ENCODE measurements around the gene KCNK7.
A peak's percentile ranks its signal among the peaks of the same experiment; 100 is the strongest.

KCNK7 gene

DNA sequence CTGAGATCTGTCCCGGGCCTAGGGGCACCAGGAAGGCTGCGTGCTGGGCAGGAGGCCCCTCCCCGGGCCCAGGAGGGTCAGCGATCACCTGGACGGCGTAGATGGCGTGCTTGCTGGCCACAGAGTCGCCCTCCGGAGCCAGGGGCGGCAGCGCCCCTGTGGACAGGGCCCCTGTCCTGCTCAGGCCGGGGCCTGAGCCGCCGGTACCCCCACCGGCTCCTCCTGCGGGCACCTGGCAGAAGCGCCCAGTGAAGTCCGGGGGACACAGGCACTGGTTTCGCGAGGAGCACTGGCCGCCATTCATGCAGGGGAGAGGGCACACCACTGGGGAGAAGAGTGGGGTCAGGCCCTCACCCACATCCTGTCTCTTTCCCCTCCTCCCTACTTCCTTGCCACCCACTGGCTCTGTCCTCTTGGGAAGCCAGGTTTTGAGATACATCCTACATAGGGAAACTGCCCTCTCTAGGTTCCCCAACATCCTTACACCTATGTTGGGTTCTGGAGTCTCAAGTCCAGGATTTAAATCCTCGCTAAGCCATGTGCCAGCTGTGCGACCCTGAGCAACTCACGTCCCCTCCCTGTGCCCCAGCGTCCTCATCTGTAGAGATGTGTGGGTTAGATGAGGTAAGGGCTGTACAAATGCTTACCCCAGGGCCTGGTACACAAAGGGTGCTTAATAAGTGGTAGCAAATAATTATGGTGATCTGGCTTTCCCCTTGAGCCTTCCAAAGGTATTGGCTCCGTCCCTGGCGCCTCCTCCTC lies 41.4 kb downstream of the KCNK7 start:
- no peak for DNase-seq

DNA sequence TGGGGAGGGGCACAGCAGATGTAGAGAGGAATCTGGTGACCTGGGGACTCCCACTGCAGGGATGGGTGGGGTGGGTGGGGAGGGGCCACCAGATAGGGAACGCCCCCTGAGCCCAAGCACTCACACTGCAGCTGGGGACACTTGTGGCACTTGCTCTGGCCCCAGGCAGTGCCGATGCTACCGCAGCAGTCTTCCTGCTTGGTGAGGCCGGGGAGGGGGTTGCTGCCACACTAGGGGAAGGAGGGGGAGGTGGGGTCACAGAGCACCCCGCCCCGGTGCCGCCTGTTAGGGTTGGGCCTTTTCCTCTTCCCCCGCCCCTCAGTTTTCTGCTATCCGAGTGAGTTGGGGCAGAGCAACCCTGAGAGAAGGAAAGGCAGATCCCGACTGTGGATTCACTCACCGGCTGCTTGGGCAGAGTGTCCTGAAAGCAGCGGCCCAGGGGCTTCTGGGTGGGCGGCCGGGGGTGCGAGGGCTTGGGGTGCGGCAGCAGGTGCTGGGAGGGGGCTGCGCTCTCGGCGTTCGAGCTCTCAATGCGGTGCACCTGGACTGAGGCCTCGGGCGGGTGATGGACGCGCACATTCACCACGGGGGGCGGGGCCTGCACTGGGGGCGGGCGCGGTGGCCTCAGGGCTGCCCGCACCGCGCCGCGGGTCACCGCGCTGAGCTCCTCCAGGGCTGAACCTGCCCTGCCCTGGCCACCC lies 42.1 kb downstream of the KCNK7 start:
- no peak for DNase-seq

DNA sequence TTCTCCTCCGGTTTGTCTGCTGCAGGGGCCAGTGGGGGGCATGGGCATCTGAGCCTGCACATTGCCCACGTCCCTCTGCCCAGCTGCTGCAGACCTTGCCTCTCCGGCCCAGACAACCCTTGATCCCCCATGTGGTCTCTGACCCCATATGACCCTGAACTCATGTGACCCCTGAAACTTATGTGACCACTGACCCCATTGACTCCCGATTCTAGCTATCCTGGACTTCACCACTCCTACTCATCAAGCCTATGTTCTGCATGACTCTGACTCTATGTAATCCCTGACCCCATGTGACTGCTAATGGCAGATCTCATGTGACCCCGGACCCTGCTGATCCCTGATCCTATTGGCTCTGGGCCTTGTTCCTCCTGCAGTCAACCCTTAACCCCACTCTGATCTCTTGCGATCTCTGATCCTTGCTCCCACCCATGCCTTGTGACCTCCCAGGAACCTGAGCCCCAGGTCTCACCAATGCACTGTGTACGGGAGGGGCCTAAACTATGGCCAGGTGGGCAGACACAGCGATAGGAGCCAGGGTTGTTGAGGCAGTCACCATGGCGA lies 43.1 kb downstream of the KCNK7 start:
- no peak for DNase-seq

DNA sequence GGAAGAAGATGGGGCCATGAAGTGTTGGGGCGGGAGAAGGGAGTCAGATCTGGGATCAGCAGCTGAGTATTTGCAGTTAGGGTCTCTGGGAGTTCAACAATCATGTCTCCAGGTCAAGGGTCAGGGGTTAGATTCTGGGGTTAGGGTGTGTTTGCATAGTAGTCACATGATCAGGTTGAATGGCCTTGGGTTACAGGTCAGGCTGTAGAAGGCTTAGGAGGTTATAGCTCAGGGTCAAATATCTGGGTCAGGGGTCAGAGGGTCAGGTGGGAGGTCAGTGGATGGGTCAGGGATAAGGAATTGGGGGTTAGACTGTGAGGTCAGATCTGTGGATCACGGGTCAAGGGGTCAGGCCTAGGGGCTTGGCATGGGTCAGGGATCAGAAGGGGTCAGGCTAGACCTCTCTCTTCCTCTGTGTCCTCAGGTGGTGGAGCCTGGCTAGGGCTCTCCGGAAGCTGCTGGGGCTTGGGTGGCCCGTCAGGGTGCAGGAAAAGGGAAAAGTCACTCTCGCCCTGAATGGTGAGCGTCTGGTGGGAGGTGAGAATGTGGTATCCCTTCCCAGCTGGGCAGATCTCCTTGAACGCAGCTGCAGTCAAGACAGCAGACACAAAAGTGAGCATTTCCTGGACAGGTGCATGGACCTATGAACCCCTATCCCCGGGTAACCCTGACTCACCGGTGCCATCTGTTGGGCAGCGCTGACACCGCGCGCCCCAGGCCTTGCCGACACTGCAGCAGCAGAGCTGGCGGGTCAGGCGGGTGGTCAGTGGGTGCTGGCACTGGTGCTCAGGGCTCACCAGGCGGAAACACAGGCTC lies 43.8 kb downstream of the KCNK7 start:
- DNase-seq, result peak; percentile 43

DNA sequence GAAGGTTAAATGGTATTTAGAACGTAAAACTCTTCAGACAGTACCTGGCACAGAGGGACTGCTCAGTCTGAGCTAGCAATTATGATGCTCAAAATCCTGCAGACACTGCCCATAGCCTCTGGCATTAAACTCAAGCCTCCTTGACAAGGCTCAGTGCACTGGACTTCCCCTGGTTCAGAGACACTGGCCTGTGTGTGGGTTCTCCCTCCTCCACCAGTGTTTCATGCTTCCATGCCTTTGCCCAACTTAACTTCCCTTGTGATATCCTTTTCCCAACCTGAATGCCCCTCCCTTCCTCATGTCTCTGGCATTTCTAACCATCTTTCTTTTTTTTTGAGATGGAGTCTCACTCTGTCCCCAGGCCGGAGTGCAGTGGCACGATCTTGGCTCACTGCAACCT lies 46.5 kb downstream of the KCNK7 start:
- no peak for DNase-seq

- DNase-seq, result no peak
Measured at GRCh38 chr11:65548395-65548794, 47.2 kb downstream of the KCNK7 start.

GRCh38 chr11:65547446-65548125 lies 48.0 kb downstream of the KCNK7 start:
- DNase-seq, result no peak

GRCh38 chr11:65546217-65546958 lies 49.2 kb downstream of the KCNK7 start:
- peak; percentile 61 for DNase-seq

DNA sequence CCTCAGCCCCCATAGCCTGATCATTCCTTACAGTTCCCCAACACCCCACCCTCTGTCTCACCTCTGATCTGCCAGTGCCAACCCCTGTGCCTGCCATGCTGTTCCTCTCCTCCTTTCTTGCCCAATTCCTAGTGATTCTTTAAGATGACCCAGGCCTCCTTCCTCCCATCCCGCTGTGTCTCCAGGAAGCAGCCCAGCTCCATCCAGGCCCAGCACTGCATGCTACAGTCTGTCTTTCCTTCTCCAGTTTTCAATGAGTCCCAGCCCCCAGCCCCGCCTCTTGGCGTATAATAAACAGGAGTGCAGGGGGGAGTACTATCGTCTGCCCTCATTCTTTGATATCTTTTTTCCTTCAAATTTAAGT lies 49.8 kb downstream of the KCNK7 start:
- DNase-seq, result no peak
